ENCODE measurements around the gene URI1.

The URI1 gene

GRCh38 chr19:29974701-29975100, 32.7 kb downstream of the URI1 start:
- Histone ChIP-seq H2AFZ (ENCODE audit: low read depth) (no peak overlapping the region), H3K4me2 (no peak overlapping the region), H3K36me3 (ENCODE audit: insufficient read depth) (no peaks in the 10 kb centered on the region), H3K27me3 (ENCODE audit: insufficient read depth, low read depth) (no peaks in the 10 kb centered on the region), H3K9ac (no peak overlapping the region), H3K4me3 (IDR thresholded peaks at IDR 0.05; ENCODE audit: insufficient read depth, low read depth, low read length) (no peak overlapping the region), H3K79me2 (ENCODE audit: insufficient read depth, low read depth) (peaks cover 96% of the 10 kb centered on the region), H3K27ac (no peak overlapping the region), H3K4me1 (ENCODE audit: low read depth, poor library complexity, severe bottlenecking) (peaks cover 36% of the 10 kb centered on the region), H4K20me1 (ENCODE audit: insufficient read depth) (peaks cover 52% of the 10 kb centered on the region)
- no peak for TF ChIP-seq CTCF (conservative IDR thresholded peaks at IDR 0.05; ENCODE audit: low read depth, low read length)

- no peak overlapping the region for H3K27ac ChIP-seq
- H4K20me1 ChIP-seq (ENCODE audit: insufficient read depth): peaks cover 39% of the 10 kb centered on the region
- H3K79me2 ChIP-seq (ENCODE audit: insufficient read depth, low read depth): peaks cover 96% of the 10 kb centered on the region
- peaks cover 42% of the 10 kb centered on the region for H3K4me1 ChIP-seq (ENCODE audit: low read depth, poor library complexity, severe bottlenecking)
- H3K4me3 ChIP-seq (IDR thresholded peaks at IDR 0.05; ENCODE audit: insufficient read depth, low read depth, low read length): no peak overlapping the region
- no peak overlapping the region for H3K4me2 ChIP-seq
- H3K27me3 ChIP-seq (ENCODE audit: insufficient read depth, low read depth): no peaks in the 10 kb centered on the region
- H3K9ac ChIP-seq: no peak overlapping the region
- H3K36me3 ChIP-seq (ENCODE audit: insufficient read depth): no peaks in the 10 kb centered on the region
- no peak for TF ChIP-seq CTCF (conservative IDR thresholded peaks at IDR 0.05; ENCODE audit: low read depth, low read length)
- no peak overlapping the region for H2AFZ ChIP-seq (ENCODE audit: low read depth)
Measured at GRCh38 chr19:29976151-29976943, 34.3 kb downstream of the URI1 start.

- Histone ChIP-seq H3K4me2 (peak overlapping the region; percentile 69), H3K27me3 (ENCODE audit: insufficient read depth, low read depth) (no peaks in the 10 kb centered on the region), H3K36me3 (ENCODE audit: insufficient read depth) (no peaks in the 10 kb centered on the region), H3K4me1 (ENCODE audit: low read depth, poor library complexity, severe bottlenecking) (peaks cover 47% of the 10 kb centered on the region), H3K27ac (peak overlapping the region; percentile 19; the same call in 1 of the 2 replicates), H2AFZ (ENCODE audit: low read depth) (no peak overlapping the region), H3K79me2 (ENCODE audit: insufficient read depth, low read depth) (peaks cover 96% of the 10 kb centered on the region), H3K9ac (no peak overlapping the region), H4K20me1 (ENCODE audit: insufficient read depth) (peaks cover 31% of the 10 kb centered on the region), H3K4me3 (IDR thresholded peaks at IDR 0.05; ENCODE audit: insufficient read depth, low read depth, low read length) (no peak overlapping the region)
- TF ChIP-seq CTCF (conservative IDR thresholded peaks at IDR 0.05; ENCODE audit: low read depth, low read length): no peak
Measured at GRCh38 chr19:29978080-29978479, 36.0 kb downstream of the URI1 start.

GRCh38 chr19:29983568-29983967, 41.5 kb downstream of the URI1 start:
- TF ChIP-seq CTCF (conservative IDR thresholded peaks at IDR 0.05; ENCODE audit: low read depth, low read length): no peak
- Histone ChIP-seq H3K27me3 (ENCODE audit: insufficient read depth, low read depth) (no peaks in the 10 kb centered on the region), H4K20me1 (ENCODE audit: insufficient read depth) (peaks cover 7% of the 10 kb centered on the region; the same call in 1 of the 2 replicates)

More at GRCh38 chr19:29983568-29983967, 41.5 kb downstream of the URI1 start:
- peaks cover 61% of the 10 kb centered on the region for H3K79me2 ChIP-seq (ENCODE audit: insufficient read depth, low read depth)
- peaks cover 27% of the 10 kb centered on the region for H3K4me1 ChIP-seq (ENCODE audit: low read depth, poor library complexity, severe bottlenecking)
- H3K9ac ChIP-seq: no peak overlapping the region
- no peaks in the 10 kb centered on the region for H3K36me3 ChIP-seq (ENCODE audit: insufficient read depth)
- no peak overlapping the region for H3K4me2 ChIP-seq
- H3K27ac ChIP-seq: no peak overlapping the region
- H2AFZ ChIP-seq (ENCODE audit: low read depth): no peak overlapping the region
- no peak overlapping the region for H3K4me3 ChIP-seq (IDR thresholded peaks at IDR 0.05; ENCODE audit: insufficient read depth, low read depth, low read length)

All from KMS-11 (cell line).